ENCODE data around the gene LIN37. TPM values are rescaled to one million over a fixed set of nuclear protein-coding genes. Genes with fewer than 3 reads are reported as not detected.

LIN37 gene
- total RNA-seq, 4 donors from 2014 or later, result 14.8 to 19.5 (median 16.6) TPM

DNA sequence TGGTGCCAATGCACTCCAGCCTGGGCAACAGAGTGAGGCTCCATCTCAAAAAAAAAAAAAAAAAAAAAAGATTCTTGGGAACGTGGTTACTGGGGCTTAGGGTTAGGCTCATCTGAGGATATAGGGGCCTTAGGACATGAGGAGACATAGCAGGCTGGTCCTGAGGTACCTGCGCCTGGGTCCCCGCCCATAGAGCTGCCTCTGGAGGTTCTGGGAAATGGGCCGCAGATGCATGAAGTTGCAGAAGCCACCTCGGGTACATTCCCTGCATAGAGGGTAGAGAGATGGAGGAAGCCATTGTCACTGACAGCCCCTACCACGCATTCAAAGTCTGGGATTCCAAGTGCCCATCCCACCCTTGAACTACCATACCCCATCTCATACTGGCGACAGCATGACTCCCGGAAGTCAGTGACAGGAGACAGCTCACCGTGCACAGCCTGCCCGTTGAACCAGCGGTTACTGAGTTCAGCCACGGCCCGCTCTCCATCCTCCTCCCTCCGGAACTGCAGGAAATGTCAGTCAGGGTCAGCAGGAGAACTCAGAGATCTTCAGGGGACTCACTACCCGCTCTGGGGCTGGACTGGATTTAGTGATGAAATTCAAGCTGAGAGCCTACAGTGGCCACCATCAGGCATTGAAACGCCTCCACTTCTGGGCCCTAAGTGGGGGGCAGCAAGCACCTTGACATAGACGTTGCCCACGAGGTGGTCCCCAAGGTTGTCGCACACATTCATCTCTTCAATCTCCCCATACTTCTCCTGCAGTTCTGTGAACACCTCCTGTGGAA is 4.5 kb upstream of the LIN37 start:
- intact Hi-C loops (cut with DNase I; ENCODE audit: low total_unique reads), result loop anchor here (1.0 to 10.0 kb wide), 4 partner anchors 187 to 1333 kb away; partner anchors contain the start of genes FXYD7, OVOL3, POLR2I and TBCB
- no peak for DNase-seq
- H3K4me1 ChIP-seq, result peaks cover 29 to 42% of the 10 kb centered on the region in 2 donors
- no peaks in the 10 kb centered on the region for H3K9me3 ChIP-seq
- peaks cover 0 to 7% of the 10 kb centered on the region in 2 donors for H3K36me3 ChIP-seq
- peak overlapping the region in 3 of 4 donors; percentile 97 to 99 (median 99) for H3K27ac ChIP-seq
- ATAC-seq, result no peak
- no peaks in the 10 kb centered on the region for H3K27me3 ChIP-seq
- TF ChIP-seq, protein P1, sequence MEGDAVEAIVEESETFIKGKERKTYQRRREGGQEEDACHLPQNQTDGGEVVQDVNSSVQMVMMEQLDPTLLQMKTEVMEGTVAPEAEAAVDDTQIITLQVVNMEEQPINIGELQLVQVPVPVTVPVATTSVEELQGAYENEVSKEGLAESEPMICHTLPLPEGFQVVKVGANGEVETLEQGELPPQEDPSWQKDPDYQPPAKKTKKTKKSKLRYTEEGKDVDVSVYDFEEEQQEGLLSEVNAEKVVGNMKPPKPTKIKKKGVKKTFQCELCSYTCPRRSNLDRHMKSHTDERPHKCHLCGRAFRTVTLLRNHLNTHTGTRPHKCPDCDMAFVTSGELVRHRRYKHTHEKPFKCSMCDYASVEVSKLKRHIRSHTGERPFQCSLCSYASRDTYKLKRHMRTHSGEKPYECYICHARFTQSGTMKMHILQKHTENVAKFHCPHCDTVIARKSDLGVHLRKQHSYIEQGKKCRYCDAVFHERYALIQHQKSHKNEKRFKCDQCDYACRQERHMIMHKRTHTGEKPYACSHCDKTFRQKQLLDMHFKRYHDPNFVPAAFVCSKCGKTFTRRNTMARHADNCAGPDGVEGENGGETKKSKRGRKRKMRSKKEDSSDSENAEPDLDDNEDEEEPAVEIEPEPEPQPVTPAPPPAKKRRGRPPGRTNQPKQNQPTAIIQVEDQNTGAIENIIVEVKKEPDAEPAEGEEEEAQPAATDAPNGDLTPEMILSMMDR (IDR thresholded peaks at IDR 0.05 in 4 of 5, conservative IDR thresholded peaks at IDR 0.05 in 1 of 5), result no peak
- no peak for TF ChIP-seq POLR2A (IDR thresholded peaks at IDR 0.05)
- in situ Hi-C loops (cut with MboI; ENCODE audit: low sequenced_read_pairs in 4 of 4), result no loop called here
- peak overlapping the region in 3 of 4 donors; percentile 83 to 96 (median 90) for H3K4me3 ChIP-seq

DNA sequence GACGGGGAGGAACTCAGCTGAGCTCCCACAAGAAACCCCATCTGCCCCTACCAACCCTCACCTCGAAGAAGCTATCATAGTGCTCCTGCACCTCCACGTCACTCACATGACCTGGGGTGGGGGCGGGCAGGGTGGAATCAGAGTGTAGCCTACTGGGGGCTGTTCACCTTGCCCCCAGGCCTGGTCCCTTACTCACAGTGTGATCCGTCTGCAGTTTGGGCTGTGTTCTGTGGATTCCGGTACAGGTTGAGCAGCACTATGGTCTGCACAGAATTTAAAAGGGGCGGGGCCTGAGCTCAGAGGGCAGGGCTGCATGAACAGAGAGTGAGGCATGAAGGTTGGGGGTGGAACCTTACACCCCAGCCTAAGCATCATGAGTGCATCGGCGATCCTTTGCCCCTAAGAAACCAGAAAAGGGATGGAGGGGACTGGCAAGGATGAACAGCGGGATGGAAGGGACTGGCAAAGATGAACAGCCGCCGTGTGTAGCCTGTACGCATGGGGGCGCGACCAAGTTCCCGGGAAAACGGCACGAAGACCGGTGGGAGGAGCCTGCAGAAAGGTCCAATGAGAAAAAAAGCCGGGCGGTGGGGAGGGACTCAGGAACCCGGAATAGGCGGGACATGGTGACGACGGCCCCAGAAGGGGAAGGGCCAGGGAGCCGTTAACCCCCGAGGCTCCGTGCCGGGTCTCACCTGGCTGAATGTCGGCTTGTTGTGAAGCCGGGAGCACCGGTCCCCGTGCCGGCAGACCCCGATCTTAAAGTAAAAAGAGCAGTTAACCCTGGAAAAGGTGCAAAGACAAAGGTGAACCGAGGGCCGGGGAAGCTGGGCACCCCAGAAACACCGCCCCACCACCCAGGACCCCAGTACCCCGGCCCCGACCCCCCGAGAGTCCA is 3.7 kb upstream of the LIN37 start:
- no peak for TF ChIP-seq POLR2A (IDR thresholded peaks at IDR 0.05)
- TF ChIP-seq, protein P1 (IDR thresholded peaks at IDR 0.05 in 4 of 5, conservative IDR thresholded peaks at IDR 0.05 in 1 of 5), result peak in 4 of 5 experiments; percentile 29 to 53 (median 47)
- Histone ChIP-seq H3K4me3 (peak overlapping the region; percentile 78 to 96 (median 86)), H3K36me3 (peaks cover 0 to 5% of the 10 kb centered on the region in 2 donors), H3K4me1 (peaks cover 33 to 47% of the 10 kb centered on the region in 2 donors), H3K9me3 (no peaks in the 10 kb centered on the region), H3K27ac (peak overlapping the region; percentile 97 to 99 (median 99)), H3K27me3 (no peaks in the 10 kb centered on the region)
- DNase-seq (peak; percentile 95 to 96), ATAC-seq (peak; percentile 68 to 71)
- intact Hi-C loops (cut with DNase I; ENCODE audit: low total_unique reads) (loop anchor here (1.0 to 10.0 kb wide), 5 partner anchors 27 to 1333 kb away; partner anchors contain the start of genes FXYD7, OVOL3, POLR2I and TBCB), in situ Hi-C loops (cut with MboI; ENCODE audit: low sequenced_read_pairs in 4 of 4) (no loop called here)

DNA sequence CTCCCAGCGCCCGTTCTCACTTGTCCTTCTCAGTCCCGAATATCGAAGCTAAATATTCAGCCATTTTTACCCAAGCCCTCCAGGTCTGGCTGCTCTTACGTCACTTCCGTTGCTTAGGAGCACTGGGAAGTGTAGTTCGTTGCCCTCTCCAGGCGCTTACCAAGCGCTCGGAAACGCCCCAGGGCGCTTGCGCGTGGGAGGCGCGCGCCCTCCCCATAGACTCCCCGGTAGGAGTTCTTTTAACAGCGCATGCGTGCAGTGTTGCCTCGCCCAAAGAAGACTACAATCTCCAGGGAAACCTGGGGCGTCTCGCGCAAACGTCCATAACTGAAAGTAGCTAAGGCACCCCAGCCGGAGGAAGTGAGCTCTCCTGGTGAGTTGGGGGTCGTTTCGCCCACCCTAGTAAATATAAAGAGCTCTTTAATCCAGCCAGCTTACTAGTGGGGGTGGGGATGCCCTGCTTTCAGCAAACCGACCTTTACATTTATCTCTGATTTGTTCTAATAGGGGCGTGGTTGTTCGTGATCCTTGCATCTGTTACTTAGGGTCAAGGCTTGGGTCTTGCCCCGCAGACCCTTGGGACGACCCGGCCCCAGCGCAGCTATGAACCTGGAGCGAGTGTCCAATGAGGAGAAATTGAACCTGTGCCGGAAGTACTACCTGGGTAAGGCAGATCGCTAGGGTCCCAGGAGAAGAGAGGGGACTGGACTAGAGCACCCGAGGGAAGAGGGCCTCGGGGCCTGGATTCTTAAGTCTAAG is 2.9 kb upstream of the LIN37 start, which contains the start of the genes PSENEN and U2AF1L4:
Gene PSENEN (plus strand): TSS at position 324 of the 759 bp plus-strand sequence. CDS start 280 bp downstream, at position 604.
Gene U2AF1L4 (minus strand): TSS at position 91 of the 759 bp plus-strand sequence. CDS start 27 bp downstream, at position 64.
- DNase-seq, result peak; percentile 98 to 99
- Histone ChIP-seq H3K36me3 (peaks cover 0 to 5% of the 10 kb centered on the region in 2 donors), H3K4me3 (peak within 1 kb of the TSS; percentile 78 to 96 (median 86)), H3K4me1 (peaks cover 28 to 44% of the 10 kb centered on the region in 2 donors), H3K27ac (peak within 1 kb of the TSS; percentile 97 to 99 (median 99)), H3K27me3 (no peaks in the 10 kb centered on the region), H3K9me3 (no peaks in the 10 kb centered on the region)
- in situ Hi-C loops (cut with MboI; ENCODE audit: low sequenced_read_pairs in 4 of 4) (no loop called here), intact Hi-C loops (cut with DNase I; ENCODE audit: low total_unique reads) (loop anchor here (1.0 to 10.0 kb wide), 3 partner anchors 28 to 601 kb away; partner anchors contain the start of genes FXYD7, OVOL3, POLR2I and TBCB)
- TF ChIP-seq POLR2A (IDR thresholded peaks at IDR 0.05), result peak; percentile 49
- TF ChIP-seq, protein P1 (IDR thresholded peaks at IDR 0.05 in 4 of 5, conservative IDR thresholded peaks at IDR 0.05 in 1 of 5), result no peak
- peak; percentile 76 to 81 for ATAC-seq

GRCh38 chr19:35746087-35746462 is 2.3 kb upstream of the LIN37 start:
- H3K27ac ChIP-seq, result peak overlapping the region; percentile 97 to 99 (median 99)
- DNase-seq (no peak), ATAC-seq (no peak)
- peak overlapping the region; percentile 78 to 96 (median 86) for H3K4me3 ChIP-seq
- H3K4me1 ChIP-seq, result peaks cover 24 to 40% of the 10 kb centered on the region in 2 donors
- intact Hi-C loops (cut with DNase I; ENCODE audit: low total_unique reads) (loop anchor here (10.0 kb wide), 2 partner anchors 369 to 601 kb away; partner anchors contain the start of genes FXYD7, OVOL3, POLR2I and TBCB), in situ Hi-C loops (cut with MboI; ENCODE audit: low sequenced_read_pairs in 4 of 4) (no loop called here)
- H3K36me3 ChIP-seq, result peaks cover 0 to 6% of the 10 kb centered on the region in 2 donors
- no peaks in the 10 kb centered on the region for H3K27me3 ChIP-seq
- H3K9me3 ChIP-seq, result no peaks in the 10 kb centered on the region
- no peak for TF ChIP-seq POLR2A (IDR thresholded peaks at IDR 0.05)
- TF ChIP-seq, protein P1 (IDR thresholded peaks at IDR 0.05 in 4 of 5, conservative IDR thresholded peaks at IDR 0.05 in 1 of 5), result no peak
